Activated gamma-delta T cell treated with anti-CD3 and anti-CD28 coated beads, Interleukin-2, amount 50 U/mL, for 16 hours (primary cell): ENCODE measurements around the gene PLAC8.
"Not testable (repeated sequence)": the region's sequence is repeated elsewhere in the genome, so short reads cannot be mapped to it uniquely, and the experiment has no call there.

Experiments used
- DNase-seq: peaks from one replicate; pipeline ENCODE4 v3.0.0-alpha.2; 2020; ENCODE audit warnings: low read depth

Gene PLAC8

GRCh38 chr4:83112231-83112630 is 2.3 kb downstream of the PLAC8 start:
- DNase-seq: no peak

- DNase-seq: not testable (repeated sequence)
Measured at GRCh38 chr4:83111751-83112141, 2.8 kb downstream of the PLAC8 start.

- DNase-seq: no peak
Measured at GRCh38 chr4:83110970-83111750, 3.4 kb downstream of the PLAC8 start.

- peak; percentile 84 for DNase-seq
Measured at GRCh38 chr4:83110223-83110945, 4.1 kb downstream of the PLAC8 start.

- DNase-seq: peak; percentile 19
Measured at GRCh38 chr4:83109480-83110222, 4.9 kb downstream of the PLAC8 start.

GRCh38 chr4:83108101-83108861 is 6.2 kb downstream of the PLAC8 start:
- no peak for DNase-seq

GRCh38 chr4:83107631-83108030 is 6.9 kb downstream of the PLAC8 start:
- DNase-seq: no peak

- no peak for DNase-seq
Measured at GRCh38 chr4:83104991-83105390, 9.5 kb downstream of the PLAC8 start.

GRCh38 chr4:83096397-83096796 is 18.1 kb downstream of the PLAC8 start:
- no peak for DNase-seq

GRCh38 chr4:83093060-83093640 is 21.4 kb downstream of the PLAC8 start:
- no peak for DNase-seq

- DNase-seq: no peak
Measured at GRCh38 chr4:83089410-83090157, 24.9 kb downstream of the PLAC8 start.

- not testable (repeated sequence) for DNase-seq
Measured at GRCh38 chr4:83084956-83085355, 29.6 kb downstream of the PLAC8 start.

- DNase-seq: no peak
Measured at GRCh38 chr4:83083925-83084475, 30.5 kb downstream of the PLAC8 start.

GRCh38 chr4:83082777-83083176 is 31.8 kb downstream of the PLAC8 start:
- DNase-seq: no peak

- no peak for DNase-seq
Measured at GRCh38 chr4:83080561-83080960, 34.0 kb downstream of the PLAC8 start.

GRCh38 chr4:83075311-83076095 is 39.0 kb downstream of the PLAC8 start:
- no peak for DNase-seq

GRCh38 chr4:83074783-83075182 is 39.7 kb downstream of the PLAC8 start:
- DNase-seq: not testable (repeated sequence)

- DNase-seq: peak; percentile 43
Measured at GRCh38 chr4:83074086-83074704, 40.3 kb downstream of the PLAC8 start.

GRCh38 chr4:83071116-83071515 is 43.4 kb downstream of the PLAC8 start:
- no peak for DNase-seq
